CD14-positive monocyte (primary cell): ENCODE data around the gene OR1D2. TPM values are rescaled to one million over a fixed set of nuclear protein-coding genes. Genes with fewer than 3 reads are reported as not detected.

Experiments used
- DNase-seq, 3 donors: peaks; one replicate each; pipeline ENCODE4 v3.0.0-alpha.2; 2011 to 2022
- H2AFZ ChIP-seq: 2 replicates; pipeline ENCODE4 v1.6.0; 2012; ENCODE audit warnings: mild to moderate bottlenecking, low read depth, low read length, inconsistent platforms; ENCODE audit not compliant: insufficient read depth, poor library complexity, severe bottlenecking
- H3K27ac ChIP-seq, 2 donors: 1 replicate in 1 of 2; 2 replicates in 1 of 2; pipeline ENCODE4 v1.5.1; 2012 to 2013; ENCODE audit warnings: low read length in 2 of 2, control low read depth in 1 of 2, inconsistent platforms in 1 of 2, low read depth in 1 of 2, mild to moderate bottlenecking in 1 of 2
- H3K27me3 ChIP-seq, 2 donors: one replicate each; pipeline versions ENCODE4 v1.6.0 to v1.6.1; 2011 to 2013; ENCODE audit warnings: low read length in 2 of 2; ENCODE audit not compliant: control insufficient read depth in 2 of 2, insufficient read depth in 2 of 2
- H3K36me3 ChIP-seq, 2 donors: replicated peaks in 1 of 2; 1 replicate in 1 of 2; 2 replicates in 1 of 2; pipeline versions ENCODE4 v1.5.1 to v1.6.1; 2012 to 2013; ENCODE audit warnings: low read length in 2 of 2, control low read depth in 1 of 2, inconsistent platforms in 1 of 2, mild to moderate bottlenecking in 1 of 2; ENCODE audit not compliant: insufficient read depth in 2 of 2, control insufficient read depth in 1 of 2
- H3K4me1 ChIP-seq, 2 donors: 1 replicate in 1 of 2; 2 replicates in 1 of 2; pipeline versions ENCODE4 v1.5.1 to v1.6.1; 2012 to 2013; ENCODE audit warnings: low read length in 2 of 2, control low read depth in 1 of 2, inconsistent platforms in 1 of 2, mild to moderate bottlenecking in 1 of 2, moderate library complexity in 1 of 2; ENCODE audit not compliant: insufficient read depth in 2 of 2, control insufficient read depth in 1 of 2
- H3K4me2 ChIP-seq: replicated peaks from 2 replicates; pipeline ENCODE3; 2012; ENCODE audit warnings: low read length, moderate library complexity, mild to moderate bottlenecking; ENCODE audit not compliant: poor library complexity, severe bottlenecking; ENCODE audit errors: extremely low read depth
- H3K4me3 ChIP-seq, 3 experiments: fragments of 200-600 bp in 1 of 3; sonication (generic) in 1 of 3; replicated peaks in 1 of 3; 1 replicate in 2 of 3; 2 replicates in 1 of 3; pipeline ENCODE4 v1.5.1; 2011 to 2013; ENCODE audit warnings: low read length in 3 of 3, mild to moderate bottlenecking in 3 of 3, control low read depth in 2 of 3, low read depth in 2 of 3, inconsistent platforms in 1 of 3, moderate library complexity in 1 of 3
- H3K79me2 ChIP-seq: 2 replicates; pipeline ENCODE4 v1.6.0; 2012; ENCODE audit warnings: mild to moderate bottlenecking, control low read depth, inconsistent platforms, low read length, moderate library complexity; ENCODE audit not compliant: insufficient read depth
- H3K9ac ChIP-seq: 2 replicates; pipeline ENCODE4 v1.6.0; 2017; ENCODE audit warnings: low read length, mild to moderate bottlenecking; ENCODE audit not compliant: insufficient read depth, poor library complexity, severe bottlenecking
- H3K9me3 ChIP-seq, 2 donors: replicated peaks in 1 of 2; 1 replicate in 1 of 2; 2 replicates in 1 of 2; pipeline versions ENCODE4 v1.5.1 to v1.6.1; 2012 to 2013; ENCODE audit warnings: low read length in 2 of 2, control low read depth in 1 of 2; ENCODE audit not compliant: control insufficient read depth in 1 of 2, insufficient read depth in 1 of 2
- H4K20me1 ChIP-seq: 2 replicates; pipeline ENCODE4 v1.6.0; 2012; ENCODE audit warnings: mild to moderate bottlenecking, low read length, control low read depth, moderate library complexity; ENCODE audit not compliant: insufficient read depth
- H3K27ac Mint-ChIP-seq, 7 donors: one replicate each; pipeline ENCODE4 v1.8.0; 2020; ENCODE audit warnings: mild to moderate bottlenecking in 7 of 7, mixed read lengths in 7 of 7, moderate library complexity in 6 of 7, inconsistent platforms in 2 of 7
- H3K27me3 Mint-ChIP-seq, 3 donors: one replicate each; pipeline ENCODE4 v1.8.0; 2021 to 2022; ENCODE audit warnings: low read depth in 3 of 3, mild to moderate bottlenecking in 3 of 3, mixed read lengths in 3 of 3, moderate library complexity in 3 of 3, inconsistent platforms in 1 of 3
- H3K36me3 Mint-ChIP-seq, 2 donors: one replicate each; pipeline ENCODE4 v1.8.0; 2020; ENCODE audit warnings: mixed read lengths in 2 of 2, inconsistent platforms in 1 of 2, mild to moderate bottlenecking in 1 of 2
- H3K4me1 Mint-ChIP-seq: one replicate; pipeline ENCODE4 v1.8.0; 2020; ENCODE audit warnings: mild to moderate bottlenecking, mixed read lengths
- H3K4me3 Mint-ChIP-seq, 2 donors: one replicate each; pipeline ENCODE4 v1.8.0; 2020; ENCODE audit warnings: mild to moderate bottlenecking in 2 of 2, mixed read lengths in 2 of 2, moderate library complexity in 1 of 2
- H3K9me3 Mint-ChIP-seq, 7 donors: one replicate each; pipeline ENCODE4 v1.8.0; 2020 to 2022; ENCODE audit warnings: mixed read lengths in 7 of 7, mild to moderate bottlenecking in 6 of 7, moderate library complexity in 6 of 7, inconsistent platforms in 2 of 7
- WGBS: methylation state at CpG from one replicate; pipeline ENCODE4 v1.1.5; 2013; ENCODE audit warnings: missing lambda C conversion rate; ENCODE audit not compliant: insufficient coverage; 5-methylcytosine and 5-hydroxymethylcytosine counted together
- intact Hi-C, 2 donors: fragments of 100-400 bp; cut with micrococcal nuclease; formaldehyde crosslinking; loops; one replicate each; pipeline versions ENCODE4 v1.15.0 to v1.15.1; 2023
- polyA plus RNA-seq, 3 donors: library from polyadenylated mRNA; depleted of rRNA in 1 of 3; unstranded in 2 of 3; stranded (reverse) in 1 of 3; fragments of 300-500 nt in 2 of 3; fragments of >200 nt in 1 of 3; fragmentation: Illumina TruSeq in 2 of 3; gene quantifications; 1 replicate in 2 of 3; 2 replicates in 1 of 3; pipeline ENCODE4 v1.2.3, GENCODE V29; 2012 to 2021
- TF ChIP-seq, protein P1 (sequence below): fragments of 200-600 bp; IDR thresholded peaks from one replicate; pipeline ENCODE4 v1.8.0; 2022; ENCODE audit warnings: antibody characterized with exemption, mild to moderate bottlenecking

OR1D2 gene
- polyA plus RNA-seq, 3 donors, result not detected

DNA sequence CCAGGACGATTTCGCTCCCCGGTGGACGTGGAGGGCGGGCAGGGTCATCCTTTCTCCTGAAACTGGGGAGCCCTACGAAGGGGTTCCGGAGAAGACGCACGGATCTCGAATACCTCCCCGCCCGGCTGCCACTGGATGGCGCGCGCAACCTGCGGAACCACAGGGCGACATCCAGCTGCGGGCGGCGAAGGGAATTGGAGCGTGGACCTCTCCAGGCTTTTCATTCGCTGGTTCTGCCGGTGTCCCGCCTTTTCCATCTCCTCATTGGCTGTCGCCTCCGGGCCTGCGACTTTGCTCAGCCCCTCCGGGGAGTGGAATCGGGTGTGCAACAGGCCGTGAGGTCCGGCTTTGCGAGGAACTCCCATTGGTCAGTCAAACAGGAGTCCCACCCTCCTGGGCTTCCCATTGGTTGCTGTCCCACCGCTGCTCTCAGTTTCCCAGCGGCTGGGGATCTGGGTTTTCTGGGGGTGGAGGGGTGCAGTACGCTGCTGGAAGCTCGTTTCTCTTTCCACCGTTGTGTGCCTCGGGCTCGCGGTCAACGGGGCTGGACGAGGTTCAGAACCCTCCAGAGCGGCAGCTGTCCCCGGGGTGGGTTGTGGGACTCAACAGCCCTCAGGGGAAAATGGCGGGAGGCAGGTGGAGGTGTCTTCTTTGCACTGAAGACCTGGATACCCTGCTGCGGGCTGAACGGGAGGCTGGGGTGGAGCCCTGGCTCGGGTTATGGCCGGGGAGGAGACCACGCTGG lies 55.3 kb downstream of the OR1D2 start:
- peak overlapping the region; percentile 63 to 99 (median 96) for H3K4me3 ChIP-seq
- H4K20me1 ChIP-seq, result no peaks in the 10 kb centered on the region
- Mint-ChIP-seq H3K4me1 (peaks cover 3% of the 10 kb centered on the region), H3K4me3 (peak overlapping the region; percentile 88 to 93), H3K27me3 (peaks cover 0 to 2% (median 0%) of the 10 kb centered on the region in 3 donors), H3K36me3 (no peaks in the 10 kb centered on the region), H3K9me3 (peaks cover 3 to 8% (median 5%) of the 10 kb centered on the region in 7 donors), H3K27ac (peak overlapping the region; percentile 68 to 94 (median 85))
- H3K4me2 ChIP-seq, result peak overlapping the region; percentile 99
- peak overlapping the region; percentile 73 for H3K9ac ChIP-seq
- peak; percentile 98 to 99 (median 98) for DNase-seq
- H3K9me3 ChIP-seq, result peaks cover 4 to 8% of the 10 kb centered on the region in 2 donors
- H3K27ac ChIP-seq, result peak overlapping the region; percentile 38 to 84
- under 1% methylated on average over 48 of the region's 50 CpGs for WGBS
- peak overlapping the region; percentile 100 for H2AFZ ChIP-seq
- TF ChIP-seq, protein P1, sequence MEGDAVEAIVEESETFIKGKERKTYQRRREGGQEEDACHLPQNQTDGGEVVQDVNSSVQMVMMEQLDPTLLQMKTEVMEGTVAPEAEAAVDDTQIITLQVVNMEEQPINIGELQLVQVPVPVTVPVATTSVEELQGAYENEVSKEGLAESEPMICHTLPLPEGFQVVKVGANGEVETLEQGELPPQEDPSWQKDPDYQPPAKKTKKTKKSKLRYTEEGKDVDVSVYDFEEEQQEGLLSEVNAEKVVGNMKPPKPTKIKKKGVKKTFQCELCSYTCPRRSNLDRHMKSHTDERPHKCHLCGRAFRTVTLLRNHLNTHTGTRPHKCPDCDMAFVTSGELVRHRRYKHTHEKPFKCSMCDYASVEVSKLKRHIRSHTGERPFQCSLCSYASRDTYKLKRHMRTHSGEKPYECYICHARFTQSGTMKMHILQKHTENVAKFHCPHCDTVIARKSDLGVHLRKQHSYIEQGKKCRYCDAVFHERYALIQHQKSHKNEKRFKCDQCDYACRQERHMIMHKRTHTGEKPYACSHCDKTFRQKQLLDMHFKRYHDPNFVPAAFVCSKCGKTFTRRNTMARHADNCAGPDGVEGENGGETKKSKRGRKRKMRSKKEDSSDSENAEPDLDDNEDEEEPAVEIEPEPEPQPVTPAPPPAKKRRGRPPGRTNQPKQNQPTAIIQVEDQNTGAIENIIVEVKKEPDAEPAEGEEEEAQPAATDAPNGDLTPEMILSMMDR, result peak; percentile 84
- peaks cover 11 to 12% of the 10 kb centered on the region in 2 donors for H3K4me1 ChIP-seq
- no peaks in the 10 kb centered on the region for H3K79me2 ChIP-seq
- no peaks in the 10 kb centered on the region for H3K27me3 ChIP-seq
- intact Hi-C loops, result loop anchor here in 1 of 2 donors (5.0 to 10.0 kb wide), 2 partner anchors 586 to 798 kb away; partner anchors contain the start of genes CTNS, NCBP3 and SHPK
- H3K36me3 ChIP-seq, result no peaks in the 10 kb centered on the region

DNA sequence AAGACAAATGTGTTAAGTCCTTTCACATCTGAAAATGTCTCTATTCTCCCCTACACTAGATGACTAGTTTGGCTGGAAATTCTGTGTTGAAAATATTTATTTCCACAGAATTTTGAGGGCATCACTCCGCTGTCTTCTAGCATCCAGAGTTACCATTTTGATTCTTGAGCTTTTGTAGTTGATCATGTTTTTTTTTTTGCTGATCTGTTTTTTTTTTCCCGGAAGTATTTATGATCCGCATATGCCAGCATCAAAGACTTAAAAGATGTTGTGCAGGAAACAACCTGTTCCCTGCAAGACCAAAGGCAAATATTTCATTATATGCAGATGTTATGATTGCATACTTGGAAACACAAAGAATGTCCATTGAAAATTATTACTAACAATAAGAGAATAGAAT lies 57.5 kb downstream of the OR1D2 start:
- Histone ChIP-seq H3K79me2 (no peaks in the 10 kb centered on the region), H4K20me1 (no peaks in the 10 kb centered on the region), H3K27ac (no peak overlapping the region), H3K9ac (no peak overlapping the region), H3K4me2 (no peak overlapping the region), H2AFZ (no peak overlapping the region), H3K4me1 (peaks cover 11 to 12% of the 10 kb centered on the region in 2 donors), H3K27me3 (no peaks in the 10 kb centered on the region), H3K4me3 (no peak overlapping the region), H3K9me3 (peaks cover 10 to 14% of the 10 kb centered on the region in 2 donors), H3K36me3 (no peaks in the 10 kb centered on the region)
- TF ChIP-seq, protein P1, result no peak
- H3K9me3 Mint-ChIP-seq, result peaks cover 8 to 14% (median 12%) of the 10 kb centered on the region in 7 donors
- intact Hi-C loops, result loop anchor here (2.0 to 10.0 kb wide), 3 partner anchors 588 to 801 kb away; partner anchors contain the start of genes CTNS (in 1 of the 2), NCBP3 (in 1 of the 2) and SHPK (in 1 of the 2)
- no peak for DNase-seq
- peak overlapping the region in 1 of 7 donors; percentile 69 for H3K27ac Mint-ChIP-seq
- peaks cover 3% of the 10 kb centered on the region for H3K4me1 Mint-ChIP-seq
- no peak overlapping the region for H3K4me3 Mint-ChIP-seq
- no peaks in the 10 kb centered on the region for H3K36me3 Mint-ChIP-seq
- no CpG with 5 or more reads among the region's 3 CpGs for WGBS
- H3K27me3 Mint-ChIP-seq, result peaks cover 0 to 4% (median 0%) of the 10 kb centered on the region in 3 donors
